IMR-90 (cell line): ENCODE data around the gene FAM117B.

Experiments used
- MAFK ChIP-seq: IDR thresholded peaks from 2 replicates; pipeline ENCODE4 v1.6.1; 2012; ENCODE audit warnings: low read depth, low read length, improper control_type of control experiment
- MAZ ChIP-seq: IDR thresholded peaks from 2 replicates; pipeline ENCODE4 v1.6.1; 2012; ENCODE audit warnings: low read depth, mild to moderate bottlenecking, low read length, improper control_type of control experiment, moderate library complexity, borderline replicate concordance
- POLR2A ChIP-seq: IDR thresholded peaks from 2 replicates; pipeline ENCODE4 v1.6.1; 2012; ENCODE audit warnings: mild to moderate bottlenecking, low read depth, low read length
- RAD21 ChIP-seq: IDR thresholded peaks from 2 replicates; pipeline ENCODE4 v1.6.1; 2012; ENCODE audit warnings: low read length, improper control_type of control experiment
- RCOR1 ChIP-seq: IDR thresholded peaks from 2 replicates; pipeline ENCODE4 v1.6.1; 2012; ENCODE audit warnings: mild to moderate bottlenecking, low read length, improper control_type of control experiment; ENCODE audit not compliant: insufficient replicate concordance
- RFX5 ChIP-seq: IDR thresholded peaks from 2 replicates; pipeline ENCODE4 v1.8.0; 2012; ENCODE audit warnings: low read depth, mild to moderate bottlenecking, low read length, moderate library complexity
- TF ChIP-seq, protein P1 (sequence below): conservative IDR thresholded peaks from 2 replicates; pipeline ENCODE4 v1.5.1; 2012; ENCODE audit warnings: mild to moderate bottlenecking, low read depth, low read length, improper control_type of control experiment

DNA sequence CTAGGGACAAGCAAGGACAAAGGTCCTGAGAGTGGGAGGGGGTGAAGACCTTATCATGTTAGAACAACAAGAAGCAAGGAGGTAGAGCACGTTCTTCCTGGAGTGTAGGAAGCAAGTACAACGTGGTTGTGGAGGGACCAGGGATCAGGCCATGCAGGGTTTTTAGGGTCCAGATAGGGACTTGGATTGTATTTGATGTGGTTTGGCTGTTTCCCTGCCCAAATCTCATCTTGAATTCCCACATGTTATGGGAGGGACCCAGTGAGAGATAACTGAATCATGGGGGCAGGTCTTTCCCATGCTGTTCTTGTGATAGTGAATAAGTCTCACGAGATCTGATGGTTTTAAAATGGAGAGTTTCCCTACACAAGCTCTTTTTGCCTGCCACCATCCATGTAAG lies 183.6 kb downstream of the FAM117B start:
- no peak for TF ChIP-seq POLR2A
- TF ChIP-seq, protein P1, sequence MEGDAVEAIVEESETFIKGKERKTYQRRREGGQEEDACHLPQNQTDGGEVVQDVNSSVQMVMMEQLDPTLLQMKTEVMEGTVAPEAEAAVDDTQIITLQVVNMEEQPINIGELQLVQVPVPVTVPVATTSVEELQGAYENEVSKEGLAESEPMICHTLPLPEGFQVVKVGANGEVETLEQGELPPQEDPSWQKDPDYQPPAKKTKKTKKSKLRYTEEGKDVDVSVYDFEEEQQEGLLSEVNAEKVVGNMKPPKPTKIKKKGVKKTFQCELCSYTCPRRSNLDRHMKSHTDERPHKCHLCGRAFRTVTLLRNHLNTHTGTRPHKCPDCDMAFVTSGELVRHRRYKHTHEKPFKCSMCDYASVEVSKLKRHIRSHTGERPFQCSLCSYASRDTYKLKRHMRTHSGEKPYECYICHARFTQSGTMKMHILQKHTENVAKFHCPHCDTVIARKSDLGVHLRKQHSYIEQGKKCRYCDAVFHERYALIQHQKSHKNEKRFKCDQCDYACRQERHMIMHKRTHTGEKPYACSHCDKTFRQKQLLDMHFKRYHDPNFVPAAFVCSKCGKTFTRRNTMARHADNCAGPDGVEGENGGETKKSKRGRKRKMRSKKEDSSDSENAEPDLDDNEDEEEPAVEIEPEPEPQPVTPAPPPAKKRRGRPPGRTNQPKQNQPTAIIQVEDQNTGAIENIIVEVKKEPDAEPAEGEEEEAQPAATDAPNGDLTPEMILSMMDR = no peak
- no peak for TF ChIP-seq RFX5
- TF ChIP-seq MAFK = no peak
- TF ChIP-seq RCOR1 = no peak
- TF ChIP-seq RAD21 = no peak
- TF ChIP-seq MAZ = no peak
